ENCODE data around the gene POLE.
A peak's percentile ranks its signal among the peaks of the same experiment; 100 is the strongest.

DNA sequence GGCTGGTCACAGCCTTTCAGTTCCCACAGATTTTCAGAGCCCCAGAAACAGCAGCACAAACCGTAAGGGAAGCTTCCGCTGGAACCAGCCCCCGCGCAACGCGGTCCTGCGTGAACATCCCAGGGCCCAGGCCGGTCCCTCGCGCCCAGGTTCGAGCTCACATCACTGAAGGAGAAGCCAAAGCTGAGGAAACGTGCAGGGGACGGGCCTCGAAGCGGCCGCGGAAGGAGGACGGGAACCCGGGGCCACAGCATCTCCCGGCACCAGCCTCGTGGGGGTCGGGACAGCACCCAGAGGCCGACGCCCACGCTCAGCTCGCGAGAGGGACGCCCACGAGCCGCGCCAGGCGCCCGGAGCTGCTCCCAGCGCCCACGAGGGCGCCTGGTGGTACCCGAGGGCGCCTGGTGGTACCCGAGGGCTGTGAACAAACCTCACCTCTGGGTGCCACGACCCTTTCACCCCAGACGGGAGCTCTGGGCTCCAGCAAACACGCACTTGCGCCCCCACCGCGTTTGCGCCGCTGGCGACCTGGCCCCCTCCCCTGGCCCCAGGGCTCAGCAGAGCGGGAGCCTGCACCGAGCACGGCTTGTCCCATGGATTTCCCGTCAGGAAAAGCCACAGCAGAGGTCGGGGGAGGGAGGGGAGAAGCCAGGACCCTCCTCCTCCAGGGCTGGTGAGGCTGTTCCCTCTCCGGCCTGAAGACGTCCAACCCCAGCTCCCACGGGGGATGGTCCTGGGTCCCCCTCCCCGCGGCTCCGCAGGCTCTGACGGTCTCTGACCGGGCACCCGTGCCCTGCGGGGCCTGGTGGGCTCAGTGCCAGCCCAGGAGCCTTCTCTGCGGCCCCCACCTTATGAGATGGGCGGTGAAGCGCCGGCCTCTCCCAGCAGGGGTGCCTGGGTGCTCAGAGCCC lies 83.6 kb downstream of the POLE start:
- TF ChIP-seq POLR2AphosphoS5 (IDR thresholded peaks at IDR 0.05; ENCODE audit: insufficient read depth in 1 of 2, low read depth in 1 of 2) (peak in 1 of 2 donors; percentile 39), POLR2A (IDR thresholded peaks at IDR 0.05) (no peak)
- TF ChIP-seq, protein P1, sequence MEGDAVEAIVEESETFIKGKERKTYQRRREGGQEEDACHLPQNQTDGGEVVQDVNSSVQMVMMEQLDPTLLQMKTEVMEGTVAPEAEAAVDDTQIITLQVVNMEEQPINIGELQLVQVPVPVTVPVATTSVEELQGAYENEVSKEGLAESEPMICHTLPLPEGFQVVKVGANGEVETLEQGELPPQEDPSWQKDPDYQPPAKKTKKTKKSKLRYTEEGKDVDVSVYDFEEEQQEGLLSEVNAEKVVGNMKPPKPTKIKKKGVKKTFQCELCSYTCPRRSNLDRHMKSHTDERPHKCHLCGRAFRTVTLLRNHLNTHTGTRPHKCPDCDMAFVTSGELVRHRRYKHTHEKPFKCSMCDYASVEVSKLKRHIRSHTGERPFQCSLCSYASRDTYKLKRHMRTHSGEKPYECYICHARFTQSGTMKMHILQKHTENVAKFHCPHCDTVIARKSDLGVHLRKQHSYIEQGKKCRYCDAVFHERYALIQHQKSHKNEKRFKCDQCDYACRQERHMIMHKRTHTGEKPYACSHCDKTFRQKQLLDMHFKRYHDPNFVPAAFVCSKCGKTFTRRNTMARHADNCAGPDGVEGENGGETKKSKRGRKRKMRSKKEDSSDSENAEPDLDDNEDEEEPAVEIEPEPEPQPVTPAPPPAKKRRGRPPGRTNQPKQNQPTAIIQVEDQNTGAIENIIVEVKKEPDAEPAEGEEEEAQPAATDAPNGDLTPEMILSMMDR (IDR thresholded peaks at IDR 0.05): no peak

All from vagina (tissue), 2 donors.